HK-2 (cell line): Measurements from ENCODE around the gene PGAM5.

ENCODE experiments used
- DNase-seq: peaks from one replicate; pipeline ENCODE4 v3.0.0-alpha.2; 2018; ENCODE audit not compliant: unreplicated experiment

The PGAM5 gene

GRCh38 chr12:132710405-132711079, at the start of gene PGAM5:
PGAM5 (plus strand) TSS chr12:132710842; CDS start chr12:132710877, 35 bp downstream.
- DNase-seq, result peak; percentile 89

DNA sequence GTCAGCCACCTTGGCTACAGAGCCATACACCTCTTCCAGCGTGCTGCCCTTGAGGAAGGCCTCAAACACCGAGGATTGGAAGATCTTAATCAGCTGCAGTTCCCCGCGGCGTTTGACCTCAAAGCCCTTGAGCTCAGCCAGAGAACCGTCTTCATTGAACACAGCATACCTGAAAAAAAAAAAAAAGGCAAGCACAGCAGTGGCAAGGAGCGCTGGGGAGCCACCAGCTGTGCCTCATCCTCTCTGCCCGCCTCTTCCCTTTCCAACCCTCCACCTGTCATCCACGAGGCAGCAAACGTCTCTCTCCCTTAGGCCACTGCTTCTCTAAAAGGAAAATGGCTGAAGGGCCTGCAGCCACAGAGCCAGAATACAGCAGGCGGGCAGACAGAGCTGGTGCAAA, 49.6 kb upstream of the PGAM5 start:
- no peak for DNase-seq

DNA sequence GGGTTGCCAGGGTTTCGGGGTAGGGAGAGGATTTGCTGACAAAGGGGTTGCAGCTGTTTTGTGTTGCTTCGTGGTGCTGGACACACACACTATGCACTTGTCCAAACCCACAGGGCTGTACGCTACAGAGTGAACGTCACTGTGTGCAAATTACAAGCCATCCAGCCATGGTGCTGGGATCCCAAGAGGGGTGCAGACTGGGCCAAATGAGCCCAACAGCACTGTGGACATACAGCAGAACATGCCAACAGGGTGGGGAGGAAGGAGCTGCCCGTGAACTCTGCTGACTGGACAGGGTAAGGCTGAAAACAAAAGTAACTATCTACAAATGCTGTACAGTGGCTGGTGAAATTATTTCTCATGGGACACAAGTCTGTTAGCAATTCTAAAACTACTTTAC, 48.7 kb upstream of the PGAM5 start:
- DNase-seq, result no peak

DNA sequence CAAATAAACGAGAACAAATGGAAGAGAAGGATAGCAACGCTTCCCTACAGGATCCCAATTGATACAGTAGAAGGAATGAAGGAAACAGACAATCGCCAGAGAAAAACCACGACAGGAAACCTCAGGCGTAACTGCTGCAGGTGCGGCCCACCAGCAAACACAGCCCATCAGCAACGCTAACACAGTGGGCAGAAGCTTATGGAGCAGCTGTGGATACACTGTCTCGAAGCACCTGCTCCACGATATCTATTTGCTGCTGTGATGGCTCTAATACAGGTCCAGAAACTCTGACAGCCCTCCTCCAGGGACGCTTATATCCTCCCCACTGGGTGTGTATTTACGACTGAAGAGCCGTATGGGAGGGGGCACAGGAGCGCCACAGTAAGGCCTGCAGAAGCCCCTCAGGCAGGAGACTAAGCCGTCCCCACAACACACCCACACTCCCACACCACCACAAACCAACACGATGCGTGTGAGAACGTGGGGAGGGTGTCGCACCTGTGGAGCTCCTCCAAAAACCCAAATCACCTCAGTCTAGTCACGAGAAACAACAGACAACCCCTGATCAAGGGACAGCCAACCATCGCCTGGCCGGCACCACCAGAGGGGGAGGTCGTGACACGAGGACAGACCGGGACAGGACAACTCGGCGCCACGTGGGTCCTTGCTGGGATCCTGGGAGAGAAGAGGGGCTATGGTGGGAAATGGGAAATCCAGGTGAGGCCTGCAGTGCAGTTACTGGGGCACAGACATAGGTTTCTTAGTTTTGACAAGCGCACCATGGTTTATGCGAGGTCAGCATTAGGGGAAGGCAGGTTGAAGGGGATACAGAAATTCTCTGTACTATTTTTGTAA, 47.5 kb upstream of the PGAM5 start:
- no peak for DNase-seq

DNA sequence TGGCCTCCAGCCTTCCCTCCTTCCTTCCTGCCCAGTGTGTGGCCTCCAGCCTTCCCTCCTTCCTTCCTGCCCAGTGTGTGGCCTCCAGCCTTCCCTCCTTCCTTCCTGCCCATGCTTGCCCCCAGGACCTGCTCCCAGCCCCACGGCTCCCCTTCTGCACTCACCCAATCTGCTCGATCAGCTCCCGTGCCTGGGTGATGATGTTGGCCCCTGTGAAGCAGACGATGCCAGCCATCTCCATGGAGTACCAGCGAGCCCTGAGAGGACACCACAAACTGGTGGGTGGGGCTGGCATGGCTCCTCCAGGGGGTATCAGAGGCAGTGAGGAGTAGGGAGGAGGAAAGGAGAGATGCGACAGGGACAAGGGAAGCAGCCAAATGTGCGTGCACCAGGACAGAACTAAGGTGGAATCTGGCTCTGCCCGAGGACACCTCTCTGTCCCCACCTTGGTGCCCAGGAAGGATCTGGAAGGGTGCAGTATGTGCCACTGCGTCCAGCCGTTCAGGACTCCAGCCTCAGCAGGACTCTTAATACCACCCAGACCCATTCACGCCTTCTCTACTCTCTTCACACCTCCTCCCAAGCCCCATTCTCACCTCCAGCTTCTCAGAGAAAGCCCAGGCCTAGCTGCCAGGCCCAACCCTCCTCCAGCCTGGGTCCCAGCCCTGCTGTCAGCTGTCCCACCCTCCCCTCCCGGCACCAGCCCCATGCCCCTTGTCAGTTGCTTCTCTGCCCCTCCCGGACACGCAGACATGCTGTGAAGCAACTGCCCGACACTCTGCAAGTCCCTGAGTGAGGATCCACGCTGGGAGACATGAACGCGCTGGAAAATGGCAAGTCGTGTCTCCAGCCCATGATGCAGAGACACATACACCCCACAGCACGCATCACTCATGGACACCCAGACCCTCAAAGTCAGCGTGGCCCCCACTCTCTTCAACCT, 46.2 kb upstream of the PGAM5 start:
- no peak for DNase-seq

- DNase-seq, result no peak
Observed at GRCh38 chr12:132665149-132665491, 45.5 kb upstream of the PGAM5 start.

DNA sequence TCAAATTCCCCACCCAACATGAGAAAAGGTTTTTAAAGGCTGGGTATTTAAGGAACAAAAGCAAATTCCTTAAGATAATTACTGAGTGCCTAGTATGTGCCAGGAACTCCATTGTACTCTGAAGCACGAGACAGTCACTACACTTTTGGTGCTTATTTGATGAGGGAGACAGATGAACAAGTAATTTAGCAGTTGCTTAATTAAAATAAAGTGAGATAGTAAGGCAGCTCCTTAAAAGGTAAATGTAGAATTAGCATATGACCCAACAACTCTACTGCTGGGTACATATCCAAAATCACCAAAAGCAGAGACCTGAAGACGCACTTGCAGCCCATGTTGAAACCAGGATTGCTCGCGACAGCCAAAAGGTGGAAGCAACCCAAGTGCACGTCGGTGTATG, 44.8 kb upstream of the PGAM5 start:
- no peak for DNase-seq

DNA sequence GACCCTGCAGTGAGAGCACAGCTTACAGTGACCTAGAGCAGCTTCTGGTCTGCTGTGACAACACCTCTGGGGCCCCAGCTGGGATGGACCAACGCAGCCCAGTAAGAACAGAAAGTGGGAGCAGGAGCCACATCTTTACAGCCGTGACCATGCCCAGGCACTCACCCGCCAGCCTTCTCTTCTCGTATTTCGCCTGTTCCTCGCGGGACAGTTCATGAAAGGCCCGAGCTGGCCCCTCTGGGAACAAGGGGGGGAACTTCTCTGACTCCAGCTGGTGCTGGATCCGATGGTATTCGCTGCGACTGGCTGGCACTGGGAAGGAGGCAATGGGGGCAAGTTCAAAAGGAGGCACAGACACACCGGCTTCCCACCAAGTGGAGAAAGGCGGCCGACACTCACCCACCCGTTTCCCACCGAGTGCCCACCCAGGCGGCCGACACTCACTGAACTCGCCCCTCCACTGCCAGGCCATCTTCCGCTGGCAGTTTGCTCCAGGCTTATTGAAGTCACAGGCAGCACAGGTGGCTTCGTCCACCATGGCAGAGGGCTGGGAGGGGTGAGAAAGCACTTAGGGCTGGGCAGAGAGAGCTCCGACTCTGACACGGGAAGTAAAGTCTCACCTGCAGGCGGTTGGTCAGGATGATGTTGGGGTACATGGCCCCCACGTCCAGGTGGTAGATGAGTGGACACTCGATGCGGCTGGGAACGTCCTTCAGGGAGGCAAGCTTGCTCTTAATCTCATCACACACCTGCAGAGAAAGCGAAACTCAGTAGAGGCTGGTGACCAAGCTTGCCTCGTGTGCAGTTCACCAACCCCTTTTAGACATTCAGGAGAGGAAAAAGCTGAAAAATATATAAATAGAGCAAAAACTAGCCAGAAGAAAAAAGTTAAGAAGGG, 42.2 kb upstream of the PGAM5 start:
- DNase-seq, result no peak

DNA sequence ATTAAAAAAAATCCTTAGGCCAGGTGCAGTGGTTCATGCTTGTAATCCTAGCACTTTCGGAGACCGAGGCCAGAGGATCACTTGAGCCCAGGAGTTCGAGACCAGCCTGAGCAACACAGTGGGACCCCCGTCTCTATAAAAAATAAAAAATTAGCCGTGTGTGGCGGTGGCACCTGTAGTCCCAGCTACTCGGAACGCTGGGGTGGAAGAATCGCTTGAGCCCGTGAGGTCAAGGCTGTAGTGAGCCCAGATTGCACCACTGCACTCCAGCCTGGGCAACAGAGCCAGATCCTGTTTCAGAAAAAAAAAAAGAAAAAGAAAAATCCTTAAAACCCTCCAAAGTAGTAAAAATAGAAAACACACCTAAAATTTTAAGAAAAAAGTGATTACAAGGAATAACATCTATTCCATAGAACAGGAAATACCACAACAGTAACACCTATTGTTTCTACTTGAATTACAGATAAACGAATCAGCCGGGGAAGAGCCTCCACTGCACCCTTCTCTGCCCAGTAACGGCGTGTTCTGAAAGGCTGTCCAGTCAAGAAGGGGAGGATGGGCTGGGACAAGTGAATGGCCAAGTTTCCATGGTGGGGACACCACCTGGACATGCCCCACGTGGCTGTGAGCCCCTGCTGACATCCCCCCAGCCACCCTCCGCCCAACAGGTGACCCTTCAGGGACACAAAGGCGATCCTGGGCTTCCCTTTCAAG, 41.3 kb upstream of the PGAM5 start:
- no peak for DNase-seq

- no peak for DNase-seq
Observed at GRCh38 chr12:132672116-132672515, 38.5 kb upstream of the PGAM5 start.

DNA sequence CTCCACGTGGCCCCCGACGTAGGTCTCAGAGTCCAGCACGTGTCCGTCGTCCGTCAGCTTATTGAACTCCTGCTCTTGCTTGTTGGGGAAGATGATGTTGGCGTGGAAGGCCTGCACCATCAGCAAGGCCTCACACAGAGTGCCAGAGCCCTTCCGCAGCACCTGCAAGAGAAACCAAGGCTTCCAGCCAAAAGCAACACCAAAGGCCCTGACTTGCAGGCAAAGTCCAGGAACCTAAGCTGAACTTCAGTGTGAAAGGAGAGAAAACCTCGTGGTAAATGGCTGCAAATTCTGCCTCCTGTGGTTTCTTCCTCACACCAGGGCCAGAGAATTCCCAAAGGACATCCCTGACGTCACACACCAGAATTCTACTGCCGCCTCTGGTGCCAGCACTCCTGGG, 38.0 kb upstream of the PGAM5 start:
- no peak for DNase-seq

GRCh38 chr12:132673288-132674179, 37.1 kb upstream of the PGAM5 start:
- DNase-seq, result no peak

- no peak for DNase-seq
Observed at GRCh38 chr12:132674561-132674960, 36.1 kb upstream of the PGAM5 start.

DNA sequence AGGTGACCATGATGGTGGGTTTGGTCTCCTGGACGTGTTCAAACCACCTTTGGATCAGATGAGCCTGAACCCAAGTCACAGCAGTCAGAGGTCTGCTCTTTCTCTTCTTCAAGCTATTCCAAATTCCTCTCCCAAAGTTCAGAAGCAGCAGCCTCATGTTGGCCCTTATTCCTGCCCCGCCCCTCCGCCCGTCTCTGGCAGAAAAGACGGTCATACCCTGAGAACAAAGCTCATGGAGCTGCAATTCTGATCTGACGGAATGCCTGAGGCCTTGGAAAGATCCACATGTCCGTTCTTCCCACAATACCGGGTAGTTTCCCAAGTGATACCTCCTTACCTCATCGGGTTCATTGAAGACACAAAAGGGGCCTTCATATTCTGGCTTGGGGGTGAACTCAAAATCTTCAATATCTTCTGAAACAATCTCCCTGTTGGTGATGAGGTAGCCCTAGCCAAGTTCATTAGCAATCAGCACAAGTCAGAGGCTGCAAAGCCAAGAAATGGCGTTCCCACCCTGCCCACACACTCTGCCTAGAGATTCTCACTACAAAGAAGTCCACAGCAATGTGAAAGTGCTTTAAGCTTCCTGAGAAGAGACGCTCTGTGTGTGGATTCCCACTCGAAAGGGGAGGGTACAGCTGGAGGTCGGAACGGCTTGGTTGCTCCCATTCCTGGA, 34.7 kb upstream of the PGAM5 start:
- DNase-seq, result no peak

DNA sequence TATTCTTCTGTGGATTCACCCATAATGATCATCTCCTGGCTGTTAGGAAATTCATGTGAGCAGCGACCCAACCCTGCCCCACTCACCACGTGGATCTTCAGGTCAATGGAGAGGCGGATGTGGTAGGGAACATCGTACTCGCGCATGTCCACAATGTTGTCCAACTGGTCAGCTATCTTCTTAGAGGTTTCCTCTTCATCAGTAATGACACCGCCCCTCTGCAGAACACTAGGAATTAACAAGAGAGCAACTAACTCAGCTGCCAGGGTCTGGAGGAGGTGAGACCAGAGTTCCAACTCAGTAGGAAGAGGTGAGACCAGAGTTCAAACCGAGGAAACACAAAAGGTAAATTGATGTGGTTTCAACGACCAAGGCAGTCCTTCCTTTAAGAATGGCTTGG, 33.1 kb upstream of the PGAM5 start:
- no peak for DNase-seq

DNA sequence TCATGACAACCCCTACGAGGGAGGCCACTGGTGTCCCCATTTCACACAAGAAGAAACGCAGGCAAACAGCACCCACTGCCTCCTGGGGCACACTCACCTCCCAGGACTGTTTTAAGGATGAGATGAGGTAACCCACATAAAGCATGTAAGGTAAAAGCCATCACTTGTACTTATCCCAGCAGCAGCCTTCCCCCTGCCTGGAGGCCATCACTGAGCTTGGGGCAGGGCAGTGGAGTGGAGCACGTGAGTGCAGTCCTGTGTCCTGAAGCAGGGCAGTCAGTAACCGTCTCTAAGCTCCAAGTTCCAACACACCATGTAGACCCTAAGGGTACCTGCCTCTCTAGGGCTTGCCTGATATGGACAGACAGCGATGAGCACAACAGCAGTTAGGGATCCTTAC, 25.2 kb upstream of the PGAM5 start:
- DNase-seq, result no peak

GRCh38 chr12:132686825-132687210, 23.8 kb upstream of the PGAM5 start:
- no peak for DNase-seq

DNA sequence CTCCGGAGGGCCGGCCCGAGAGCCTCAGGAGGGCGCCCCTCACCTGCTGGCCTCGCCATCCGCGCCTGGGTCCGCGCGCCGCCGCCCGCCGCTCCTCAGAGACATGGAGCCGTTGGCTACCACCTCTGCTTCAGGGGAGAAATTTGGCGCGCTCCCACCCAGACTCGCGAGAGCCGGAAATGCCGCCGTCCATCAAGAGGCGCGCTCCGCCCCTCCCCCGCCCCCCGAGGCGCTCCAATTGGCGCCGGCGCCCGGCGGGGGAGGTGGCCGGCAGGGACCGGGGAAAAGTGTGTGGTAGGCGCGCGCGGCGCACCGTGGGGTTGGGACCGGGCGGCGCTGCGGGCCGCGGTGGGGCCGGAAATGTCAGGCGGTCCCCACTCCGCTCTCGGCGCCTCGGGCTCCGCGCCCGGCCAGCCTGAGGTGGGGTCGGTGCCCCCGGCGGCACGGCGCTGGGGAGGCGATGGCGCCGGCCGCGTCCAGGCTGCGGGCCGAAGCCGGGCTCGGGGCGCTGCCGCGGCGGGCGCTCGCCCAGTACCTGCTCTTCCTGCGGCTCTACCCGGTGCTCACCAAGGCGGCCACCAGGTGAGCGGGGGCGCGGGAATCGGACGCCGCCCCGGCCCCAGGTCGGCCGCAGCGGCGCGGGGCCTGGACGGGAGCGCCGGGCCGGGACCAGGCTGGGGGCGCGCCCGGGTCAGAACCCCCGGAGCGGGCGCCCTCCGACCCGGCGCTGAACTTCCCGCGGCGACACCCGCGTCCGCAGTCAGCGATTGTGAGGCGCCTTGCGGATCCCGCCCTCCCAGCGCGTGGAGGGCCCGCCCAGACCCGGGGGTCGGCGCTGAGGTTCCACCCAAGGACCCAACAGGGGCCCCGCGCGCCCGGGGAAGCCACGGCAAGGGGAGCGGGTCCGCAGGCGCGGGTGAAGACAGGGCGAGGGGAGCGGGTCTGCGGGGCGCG, 23.2 kb upstream of the PGAM5 start, which contains the start of the genes POLE and PXMP2:
TSS of gene POLE (minus strand) at position 132 of the 954 bp plus-strand sequence. CDS start at position 105, 27 bp downstream.
TSS of gene PXMP2 (plus strand) at position 377 of the 954 bp plus-strand sequence. CDS start at position 461, 84 bp downstream.
- peak; percentile 97 for DNase-seq
